PC-3 (cell line): ENCODE data around the gene FBXL7. TPM values are rescaled to one million over a fixed set of nuclear protein-coding genes. Genes with fewer than 3 reads are reported as not detected.

ENCODE experiments used
- ATAC-seq: fragments of 200-7000 bp; cut with Tn5 transposase; 2 replicates; pipeline ENCODE4 v1.9.1; 2020; ENCODE audit warnings: mild to moderate bottlenecking, moderate library complexity
- BruUV-seq: library from RNA; stranded (reverse); fragments of 400-500 nt; replicated peaks from 2 replicates; lab custom pipeline; 2021; lab: Mats Ljungman, UMichigan
- CTCF ChIA-PET: fragments of 300-600 bp; sonication (Branson Sonifier 250); formaldehyde crosslinking; loops from one replicate; lab custom pipeline; 2022; ENCODE audit warnings: antibody characterized with exemption; lab: Charles Lee
- POLR2A ChIA-PET: fragments of 300-600 bp; sonication (Branson Sonifier 250); formaldehyde crosslinking; loops from one replicate; lab custom pipeline; 2022; ENCODE audit warnings: antibody characterized with exemption; ENCODE audit not compliant: unreplicated experiment; lab: Charles Lee
- DNase-seq: peaks from one replicate; pipeline ENCODE4 v3.0.0-alpha.2; 2015
- H2AFZ ChIP-seq: fragments of 300-600 bp; sonication (generic); 2 replicates; pipeline ENCODE4 v1.6.0; 2016; ENCODE audit warnings: antibody characterized with exemption, low read length
- H3F3A ChIP-seq: fragments of 300-600 bp; sonication (generic); one replicate; pipeline ENCODE4 v1.6.0; 2017; ENCODE audit warnings: antibody characterized with exemption, low read length, control low read depth, mild to moderate bottlenecking; ENCODE audit not compliant: unreplicated experiment
- H3K27ac ChIP-seq: fragments of 300-600 bp; sonication (generic); 2 replicates; pipeline ENCODE4 v1.5.1; 2016; ENCODE audit warnings: mild to moderate bottlenecking, low read length
- H3K27me3 ChIP-seq: fragments of 300-600 bp; sonication (generic); 2 replicates; pipeline ENCODE4 v1.6.1; 2016; ENCODE audit warnings: low read length, mixed read lengths
- H3K36me3 ChIP-seq: fragments of 300-600 bp; sonication (generic); 2 replicates; pipeline ENCODE4 v1.6.1; 2016; ENCODE audit warnings: low read depth, mixed run types, low read length, mixed read lengths
- H3K4me1 ChIP-seq: fragments of 300-600 bp; sonication (generic); 2 replicates; pipeline ENCODE4 v1.5.1; 2016; ENCODE audit warnings: low read length; ENCODE audit not compliant: insufficient read depth
- H3K4me2 ChIP-seq: fragments of 300-600 bp; sonication (generic); 2 replicates; pipeline ENCODE4 v1.6.0; 2016; ENCODE audit warnings: low read length
- H3K4me3 ChIP-seq: fragments of 300-600 bp; sonication (generic); 2 replicates; pipeline ENCODE4 v1.5.1; 2016; ENCODE audit warnings: mild to moderate bottlenecking, low read length, mixed read lengths
- H3K79me2 ChIP-seq: fragments of 300-600 bp; sonication (generic); 2 replicates; pipeline ENCODE4 v1.6.1; 2017; ENCODE audit warnings: low read length, mixed read lengths
- H3K9ac ChIP-seq: fragments of 300-600 bp; sonication (generic); 2 replicates; pipeline ENCODE4 v1.6.0; 2016; ENCODE audit warnings: mild to moderate bottlenecking, low read length
- H3K9me2 ChIP-seq: fragments of 300-600 bp; sonication (generic); replicated peaks from 2 replicates; pipeline ENCODE4 v1.6.1; 2016; ENCODE audit warnings: mixed run types, low read length, mixed read lengths
- H3K9me3 ChIP-seq: fragments of 300-600 bp; sonication (generic); 2 replicates; pipeline ENCODE4 v1.6.1; 2016; ENCODE audit warnings: low read length, mixed read lengths
- H4K20me1 ChIP-seq: fragments of 300-600 bp; sonication (generic); 2 replicates; pipeline ENCODE4 v1.6.1; 2016; ENCODE audit warnings: low read length, mixed read lengths
- EZH2 ChIP-seq: fragments of 300-600 bp; sonication (generic); IDR thresholded peaks from one replicate; pipeline ENCODE4 v1.6.1; 2017; ENCODE audit warnings: antibody characterized with exemption, mild to moderate bottlenecking, low read length; ENCODE audit not compliant: unreplicated experiment
- EZH2phosphoT487 ChIP-seq: fragments of 300-600 bp; sonication (generic); IDR thresholded peaks from 2 replicates; pipeline ENCODE4 v1.6.1; 2018; ENCODE audit warnings: mild to moderate bottlenecking, antibody characterized with exemption, low read length, borderline replicate concordance
- intact Hi-C: fragments of 100-400 bp; cut with micrococcal nuclease; formaldehyde crosslinking; loops from 2 replicates; pipeline ENCODE4 v1.9.0; 2023
- total RNA-seq: library from RNA; depleted of rRNA; stranded (reverse); fragments of >200 nt; gene quantifications from 2 replicates; pipeline ENCODE4 v1.2.3, GENCODE V29; 2014
- TF ChIP-seq, protein P1 (sequence below): fragments of 300-600 bp; sonication (generic); conservative IDR thresholded peaks from 2 replicates; pipeline ENCODE4 v1.5.1; 2017; ENCODE audit warnings: antibody characterized with exemption, low read depth, mild to moderate bottlenecking, low read length

Gene FBXL7
- total RNA-seq, 1 experiment from 2014 or later, result 0.18 TPM

DNA sequence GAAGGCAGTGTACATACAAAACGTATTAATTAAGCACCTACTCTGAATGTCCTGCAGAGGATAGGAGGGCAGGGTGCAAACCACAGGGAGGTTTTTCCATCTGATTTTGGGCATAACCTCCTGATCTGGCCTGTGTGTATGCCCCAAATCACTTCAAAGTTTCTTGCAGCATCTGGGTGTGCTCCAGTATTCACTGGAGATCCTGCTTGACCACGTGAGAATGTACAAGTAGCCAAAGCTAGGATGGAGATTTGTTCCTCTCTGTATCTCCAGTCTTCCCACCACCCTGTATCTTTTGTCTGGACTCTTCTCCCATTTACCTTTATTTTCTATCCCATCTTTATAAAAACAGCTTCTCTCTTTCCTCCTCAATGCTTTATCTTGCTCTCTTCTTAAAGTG lies 207.7 kb downstream of the FBXL7 start:
- Histone ChIP-seq H3K4me3 (no peak overlapping the region), H3F3A (no peaks in the 10 kb centered on the region), H4K20me1 (no peaks in the 10 kb centered on the region), H3K9ac (no peak overlapping the region), H3K27ac (no peak overlapping the region), H3K27me3 (no peaks in the 10 kb centered on the region), H3K4me2 (no peak overlapping the region), H3K79me2 (no peaks in the 10 kb centered on the region), H3K9me2 (no peaks in the 10 kb centered on the region), H3K4me1 (no peaks in the 10 kb centered on the region), H3K36me3 (no peaks in the 10 kb centered on the region), H3K9me3 (peaks cover 26% of the 10 kb centered on the region), H2AFZ (no peak overlapping the region)
- DNase-seq, result no peak
- TF ChIP-seq, protein P1, sequence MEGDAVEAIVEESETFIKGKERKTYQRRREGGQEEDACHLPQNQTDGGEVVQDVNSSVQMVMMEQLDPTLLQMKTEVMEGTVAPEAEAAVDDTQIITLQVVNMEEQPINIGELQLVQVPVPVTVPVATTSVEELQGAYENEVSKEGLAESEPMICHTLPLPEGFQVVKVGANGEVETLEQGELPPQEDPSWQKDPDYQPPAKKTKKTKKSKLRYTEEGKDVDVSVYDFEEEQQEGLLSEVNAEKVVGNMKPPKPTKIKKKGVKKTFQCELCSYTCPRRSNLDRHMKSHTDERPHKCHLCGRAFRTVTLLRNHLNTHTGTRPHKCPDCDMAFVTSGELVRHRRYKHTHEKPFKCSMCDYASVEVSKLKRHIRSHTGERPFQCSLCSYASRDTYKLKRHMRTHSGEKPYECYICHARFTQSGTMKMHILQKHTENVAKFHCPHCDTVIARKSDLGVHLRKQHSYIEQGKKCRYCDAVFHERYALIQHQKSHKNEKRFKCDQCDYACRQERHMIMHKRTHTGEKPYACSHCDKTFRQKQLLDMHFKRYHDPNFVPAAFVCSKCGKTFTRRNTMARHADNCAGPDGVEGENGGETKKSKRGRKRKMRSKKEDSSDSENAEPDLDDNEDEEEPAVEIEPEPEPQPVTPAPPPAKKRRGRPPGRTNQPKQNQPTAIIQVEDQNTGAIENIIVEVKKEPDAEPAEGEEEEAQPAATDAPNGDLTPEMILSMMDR, result no peak
- TF ChIP-seq EZH2phosphoT487 (no peak), EZH2 (no peak)
- BruUV-seq, result no TSS peak
- ChIA-PET CTCF (no interaction called here), POLR2A (no interaction called here)
- intact Hi-C loops, result no loop called here
- no peak for ATAC-seq

GRCh38 chr5:15711892-15712291 lies 211.9 kb downstream of the FBXL7 start:
- no peaks in the 10 kb centered on the region for H3K9me2 ChIP-seq

GRCh38 chr5:15715535-15715934 lies 215.6 kb downstream of the FBXL7 start:
- DNase-seq (no peak), ATAC-seq (no peak)
- ChIA-PET POLR2A (no interaction called here), CTCF (no interaction called here)
- H3F3A ChIP-seq, result no peaks in the 10 kb centered on the region
- intact Hi-C loops, result no loop called here
- no peak overlapping the region for H3K27ac ChIP-seq
- H3K9me3 ChIP-seq, result peaks cover 8% of the 10 kb centered on the region
- H3K9me2 ChIP-seq, result no peaks in the 10 kb centered on the region
- H3K4me1 ChIP-seq, result no peaks in the 10 kb centered on the region
- no peak for TF ChIP-seq EZH2
- peaks cover 5% of the 10 kb centered on the region; the same call in 1 of the 2 replicates for H3K27me3 ChIP-seq
- no peak overlapping the region for H3K4me2 ChIP-seq
- H3K4me3 ChIP-seq, result no peak overlapping the region
- no peaks in the 10 kb centered on the region for H3K36me3 ChIP-seq
- no peak overlapping the region for H2AFZ ChIP-seq
- H3K79me2 ChIP-seq, result no peaks in the 10 kb centered on the region
- no peak overlapping the region for H3K9ac ChIP-seq
- no TSS peak for BruUV-seq
- H4K20me1 ChIP-seq, result no peaks in the 10 kb centered on the region

More at GRCh38 chr5:15711892-15712291, 211.9 kb downstream of the FBXL7 start:
- H3K27ac ChIP-seq, result no peak overlapping the region
- ChIA-PET POLR2A (no interaction called here), CTCF (no interaction called here)
- ATAC-seq (no peak), DNase-seq (no peak)
- no peaks in the 10 kb centered on the region for H3K4me1 ChIP-seq
- no peaks in the 10 kb centered on the region for H3K79me2 ChIP-seq
- H3K4me3 ChIP-seq, result no peak overlapping the region
- no peaks in the 10 kb centered on the region for H4K20me1 ChIP-seq
- H2AFZ ChIP-seq, result no peak overlapping the region
- H3K9ac ChIP-seq, result no peak overlapping the region
- H3K4me2 ChIP-seq, result no peak overlapping the region
- peaks cover 5% of the 10 kb centered on the region; the same call in 1 of the 2 replicates for H3K27me3 ChIP-seq
- no TSS peak for BruUV-seq
- H3F3A ChIP-seq, result no peaks in the 10 kb centered on the region
- intact Hi-C loops, result no loop called here
- no peak for TF ChIP-seq EZH2
- TF ChIP-seq, protein P1, result no peak
- no peak for TF ChIP-seq EZH2phosphoT487
- peaks cover 16% of the 10 kb centered on the region for H3K9me3 ChIP-seq
- no peaks in the 10 kb centered on the region for H3K36me3 ChIP-seq
